ENCODE results near the gene FBRSL1.
"Not testable (repeated sequence)": the region's sequence is repeated elsewhere in the genome, so short reads cannot be mapped to it uniquely, and the experiment has no call there.

Gene FBRSL1

DNA sequence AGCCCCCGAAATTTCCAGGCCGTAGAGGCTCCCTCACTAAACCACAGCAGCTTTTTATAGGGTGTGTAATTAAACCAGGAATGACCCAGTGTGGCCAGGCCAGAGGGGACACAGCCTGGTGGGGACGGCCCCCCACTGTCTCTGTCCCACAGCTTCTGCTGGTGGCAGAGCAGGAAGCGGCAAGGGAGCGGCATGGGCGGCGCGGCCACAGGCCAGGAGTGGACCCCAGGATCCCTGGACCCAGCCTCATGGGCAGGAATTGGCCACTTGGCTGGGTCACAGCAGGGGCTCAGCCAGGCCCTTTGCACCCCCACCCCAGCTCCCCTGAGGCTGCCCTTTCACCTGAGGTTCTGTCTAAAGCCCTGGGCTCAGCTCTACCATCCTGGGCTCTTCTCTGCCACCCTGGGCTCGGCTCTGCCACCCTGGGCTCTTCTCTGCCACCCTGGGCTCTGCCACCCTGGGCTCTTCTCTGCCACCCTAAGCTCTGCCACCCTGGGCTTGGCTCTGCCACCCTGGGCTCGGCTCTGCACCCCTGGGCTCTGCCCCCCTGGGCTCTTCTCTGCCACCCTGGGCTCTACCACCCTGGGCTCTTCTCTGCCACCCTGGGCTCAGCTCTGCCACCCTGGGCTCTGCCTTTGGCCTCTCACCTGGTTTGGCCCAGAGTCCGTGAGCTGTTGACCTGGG lies 39.3 kb downstream of the FBRSL1 start:
- no peak for DNase-seq

DNA sequence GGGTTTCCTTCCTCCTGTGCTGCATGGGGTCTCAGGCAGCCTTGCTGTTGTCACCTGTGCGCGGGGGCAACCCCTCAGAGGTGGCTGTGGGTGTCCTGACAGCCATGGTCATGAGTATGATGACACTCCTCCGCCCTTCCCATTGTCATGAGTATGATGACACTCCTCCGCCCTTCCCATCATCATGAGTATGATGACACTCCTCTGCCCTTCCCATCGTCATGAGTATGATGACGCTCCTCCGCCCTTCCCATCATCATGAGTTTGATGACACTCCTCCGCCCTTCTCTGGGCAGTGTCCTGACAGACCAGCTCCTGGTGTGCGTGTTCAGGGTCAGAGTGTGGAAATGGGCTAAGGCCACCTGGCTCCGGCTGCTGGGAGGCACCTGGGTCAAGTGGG lies 40.0 kb downstream of the FBRSL1 start:
- no peak for DNase-seq

DNA sequence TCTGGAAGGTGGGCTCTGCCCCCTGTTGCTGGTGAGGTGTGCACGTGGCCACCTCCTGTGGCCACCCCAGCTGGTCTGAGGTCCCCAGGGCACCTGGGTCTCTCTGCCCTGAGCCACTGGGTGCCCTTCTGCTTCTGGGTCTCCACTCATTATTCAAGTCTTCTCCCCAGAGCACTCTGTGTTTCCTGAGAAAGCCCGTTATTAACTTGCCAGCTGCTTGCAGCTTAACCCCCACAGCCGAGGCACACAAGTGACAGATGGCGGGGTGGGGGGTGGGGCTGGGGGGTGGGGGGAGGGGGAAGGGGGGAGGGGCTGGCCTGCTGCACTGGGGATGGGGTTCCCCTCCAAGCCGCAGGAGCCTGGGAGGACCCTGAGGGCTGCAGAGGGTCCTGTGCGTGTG lies 40.5 kb downstream of the FBRSL1 start:
- DNase-seq, result no peak

DNA sequence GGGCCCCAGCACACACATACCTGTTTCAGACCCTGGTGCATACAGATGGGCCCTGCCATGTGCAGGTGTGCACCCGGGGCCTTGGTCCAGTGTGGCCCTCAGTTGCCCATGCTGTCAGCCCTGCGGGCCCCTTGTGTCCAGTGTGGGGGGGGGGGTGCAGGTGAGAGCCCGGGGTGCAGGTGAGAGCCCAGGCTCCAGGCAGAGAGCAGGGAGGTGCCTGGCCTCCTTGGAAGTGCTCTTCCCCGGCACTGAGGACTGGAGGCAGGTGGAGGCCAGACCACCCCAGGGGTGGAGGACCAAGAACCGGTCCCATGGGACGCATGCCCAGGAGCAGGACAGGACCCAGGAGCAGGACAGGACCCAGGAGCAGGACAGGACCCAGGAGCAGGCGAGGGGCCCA lies 40.9 kb downstream of the FBRSL1 start:
- no peak for DNase-seq

DNA sequence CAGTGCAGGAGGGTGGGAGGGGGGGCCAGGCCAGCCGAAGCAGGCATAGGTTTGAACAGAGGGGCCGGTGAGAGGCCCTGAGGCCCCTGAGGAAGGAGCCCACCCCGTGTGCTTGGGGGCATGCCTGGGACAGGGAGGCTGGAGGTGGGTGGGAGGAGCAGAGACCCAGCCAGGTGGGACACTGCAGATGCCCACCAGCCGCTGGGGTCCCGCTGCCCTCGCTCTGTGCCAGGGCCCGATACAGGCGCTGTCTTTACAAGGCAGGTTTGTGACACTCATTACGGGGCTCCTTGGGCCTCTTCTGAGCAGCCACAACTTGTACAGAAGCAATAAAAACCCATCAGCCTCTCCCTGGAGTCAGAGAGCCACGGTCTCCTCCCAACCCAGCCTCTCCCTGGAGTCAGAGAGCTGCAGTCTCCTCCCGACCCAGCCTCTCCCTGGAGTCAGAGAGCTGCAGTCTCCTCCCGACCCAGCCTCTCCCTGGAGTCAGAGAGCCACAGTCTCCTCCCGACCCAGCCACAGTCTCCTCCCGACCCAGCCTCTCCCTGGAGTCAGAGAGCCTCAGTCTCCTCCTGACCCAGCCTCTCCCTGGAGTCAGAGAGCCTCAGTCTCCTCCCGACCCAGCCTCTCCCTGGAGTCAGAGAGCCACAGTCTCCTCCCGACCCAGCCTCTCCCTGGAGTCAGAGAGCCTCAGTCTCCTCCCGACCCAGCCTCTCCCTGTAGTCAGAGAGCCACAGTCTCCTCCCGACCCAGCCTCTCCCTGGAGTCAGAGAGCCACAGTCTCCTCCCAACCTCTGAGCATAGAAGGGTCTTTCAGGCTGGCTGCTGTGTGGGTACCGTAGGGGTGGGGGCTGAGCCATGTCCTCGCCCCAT lies 43.0 kb downstream of the FBRSL1 start:
- not testable (repeated sequence) for DNase-seq

DNA sequence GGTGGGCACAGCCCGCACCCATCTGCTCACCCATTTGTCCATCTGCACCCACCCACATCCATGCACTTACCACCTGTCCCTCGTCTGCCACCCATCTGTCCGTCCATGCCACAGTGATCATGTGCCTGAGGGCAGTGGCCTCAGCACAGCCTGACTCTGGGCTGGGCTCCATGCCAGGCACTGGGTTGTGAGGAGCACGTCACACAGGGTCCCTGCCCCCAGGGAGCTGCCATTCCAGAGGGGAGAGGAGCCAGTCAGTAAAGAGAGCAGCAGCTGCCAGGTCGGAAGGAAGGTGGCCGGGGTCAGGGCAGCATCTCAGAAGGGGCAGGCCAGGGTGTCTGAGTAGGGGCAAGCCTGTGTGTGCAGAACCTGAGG lies 43.6 kb downstream of the FBRSL1 start:
- DNase-seq, result no peak

DNA sequence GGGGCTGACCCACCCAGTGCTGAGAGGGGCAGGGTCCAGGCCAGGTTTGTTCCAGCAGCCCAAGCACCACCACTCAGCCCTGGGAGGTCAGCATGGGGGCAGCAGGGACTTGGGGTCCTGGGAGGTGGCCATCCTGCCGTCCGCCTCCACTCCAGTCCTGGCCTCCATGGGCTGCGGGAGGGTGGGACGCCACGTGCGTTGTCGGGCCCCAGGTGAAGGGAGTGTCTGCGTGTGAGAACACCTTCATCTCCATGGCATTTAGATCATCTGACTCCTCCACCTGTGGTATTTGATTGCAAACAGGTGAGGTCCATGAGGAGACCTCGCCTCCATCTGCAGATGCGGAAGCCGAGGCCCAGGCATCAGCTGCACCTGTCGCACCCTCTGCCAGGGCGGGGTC lies 44.1 kb downstream of the FBRSL1 start:
- DNase-seq, result no peak

DNA sequence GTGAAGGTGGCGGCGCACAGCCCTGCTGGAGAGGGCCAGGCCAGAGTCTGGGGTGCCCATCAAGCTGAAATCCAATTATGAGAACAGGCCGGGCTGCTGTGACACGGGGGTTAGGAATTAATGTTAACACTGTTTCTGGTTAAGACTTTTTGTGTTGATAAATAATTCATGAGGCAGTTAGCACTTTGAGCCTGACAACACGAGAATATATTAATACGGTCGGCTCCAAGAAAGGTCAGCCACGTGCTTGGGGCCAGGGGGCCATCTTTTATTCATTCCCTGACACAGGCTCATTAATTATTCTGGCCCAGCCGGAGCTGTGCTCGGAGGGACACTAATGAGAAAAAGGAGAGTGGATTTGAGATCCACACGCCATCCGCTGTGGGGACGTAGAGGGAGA lies 45.1 kb downstream of the FBRSL1 start:
- DNase-seq, result no peak

DNA sequence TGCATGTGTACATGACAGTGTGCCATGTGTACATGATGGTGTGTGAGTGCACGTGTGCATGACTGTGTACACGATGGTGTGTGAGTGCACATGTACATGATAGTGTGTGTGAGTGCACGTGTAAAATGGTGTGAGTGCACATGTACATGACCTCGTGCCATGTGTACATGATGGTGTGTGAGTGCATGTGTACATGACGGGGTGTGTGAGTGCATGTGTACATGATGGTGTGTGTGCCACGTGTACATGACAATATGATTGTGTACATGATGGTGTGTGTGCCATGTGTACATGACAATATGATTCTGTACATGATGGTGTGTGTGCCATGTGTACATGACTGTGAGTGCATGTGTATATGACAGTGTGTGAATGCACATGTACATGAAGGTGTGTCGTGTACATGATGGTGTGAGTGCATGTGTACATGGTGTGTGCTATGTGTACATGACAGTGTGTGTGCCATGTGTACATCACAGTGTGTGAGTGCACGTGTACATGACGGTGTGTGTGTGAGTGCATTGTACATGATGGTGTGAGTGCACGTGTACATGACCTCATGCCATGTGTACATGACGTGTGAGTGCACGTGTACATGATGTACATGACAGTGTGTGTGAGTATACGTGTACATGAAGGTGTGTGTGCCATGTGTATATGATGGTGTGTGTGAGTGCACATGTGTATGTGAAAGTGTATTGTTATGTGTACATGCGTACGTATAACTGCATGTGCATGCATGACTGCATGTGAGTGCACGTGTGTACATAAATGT lies 46.3 kb downstream of the FBRSL1 start:
- no peak for DNase-seq

DNA sequence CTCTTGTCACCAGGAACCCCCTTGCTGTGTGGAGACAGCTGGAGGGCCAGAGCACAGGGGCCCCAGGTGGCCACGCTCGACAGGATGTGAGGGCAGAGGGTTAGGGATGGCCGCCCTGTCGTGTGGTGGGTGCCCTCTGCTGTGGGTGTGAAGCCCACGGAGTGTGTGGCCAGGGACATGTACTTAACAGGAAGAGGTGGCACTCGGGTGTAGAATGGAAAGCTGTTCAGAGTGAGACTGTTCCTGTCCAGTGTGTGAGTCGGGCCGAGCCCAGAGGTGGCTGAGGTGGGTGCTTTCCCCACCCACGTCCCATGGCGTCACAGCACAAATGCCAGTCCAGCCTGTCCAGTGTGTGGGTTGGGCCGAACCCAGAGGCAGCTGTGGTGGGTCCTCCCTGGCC lies 47.1 kb downstream of the FBRSL1 start:
- no peak for DNase-seq

DNA sequence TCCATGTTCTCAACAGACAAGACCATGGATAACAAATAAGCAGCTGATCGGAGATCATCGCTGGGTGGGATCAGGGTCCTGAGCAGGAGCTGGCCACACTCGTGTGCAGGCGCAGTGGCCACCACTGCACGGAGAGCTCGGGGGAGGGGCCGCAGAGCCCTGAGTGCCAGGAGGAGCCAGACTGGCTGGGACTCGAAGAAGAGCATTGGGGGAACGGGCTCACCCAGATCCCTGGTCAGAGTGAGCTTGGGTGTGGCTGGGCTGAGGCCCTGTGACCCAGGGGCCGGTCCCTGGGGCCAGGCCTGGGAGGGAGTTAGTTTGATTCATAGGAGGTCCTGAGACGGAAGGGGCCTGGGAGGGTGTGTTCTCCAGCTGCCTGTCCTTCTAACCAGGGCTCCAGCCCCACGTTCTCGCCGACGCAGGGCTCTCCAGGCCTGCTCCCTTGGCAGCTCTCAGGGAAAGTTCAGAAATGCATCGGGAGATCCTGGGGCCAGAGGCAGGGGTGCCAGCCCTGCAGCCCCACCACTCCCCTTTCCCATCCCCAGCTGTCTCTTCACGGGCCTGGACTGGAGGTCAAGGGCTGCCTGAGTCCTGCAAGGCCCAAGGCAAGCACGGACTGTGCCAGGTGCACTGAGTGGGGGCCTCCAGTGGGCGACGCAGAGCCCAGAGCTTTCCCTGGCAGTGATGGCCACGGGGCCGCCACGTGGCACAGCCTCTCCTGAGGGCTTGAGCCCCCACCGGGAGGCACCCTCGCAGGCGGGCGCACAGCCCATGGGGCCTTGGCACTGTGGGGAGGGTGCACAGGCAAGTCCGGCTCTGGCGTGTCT lies 48.1 kb downstream of the FBRSL1 start:
- no peak for DNase-seq

DNA sequence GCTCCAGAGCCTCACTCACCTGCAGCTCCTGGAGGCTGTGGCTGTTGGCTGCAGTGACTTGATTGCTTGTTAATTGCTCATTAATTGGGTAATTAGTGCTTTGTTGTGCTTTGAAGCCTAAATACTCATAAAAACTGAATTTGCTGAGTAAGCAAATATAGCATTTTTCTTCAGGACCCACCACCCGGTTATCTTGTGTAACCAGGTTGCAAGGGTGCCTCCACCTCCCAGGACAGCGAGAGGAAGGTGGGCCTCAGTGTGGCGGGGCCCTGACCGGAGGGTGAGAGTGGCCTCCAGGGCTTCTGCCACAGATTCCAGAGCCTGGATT lies 48.7 kb downstream of the FBRSL1 start:
- no peak for DNase-seq

DNA sequence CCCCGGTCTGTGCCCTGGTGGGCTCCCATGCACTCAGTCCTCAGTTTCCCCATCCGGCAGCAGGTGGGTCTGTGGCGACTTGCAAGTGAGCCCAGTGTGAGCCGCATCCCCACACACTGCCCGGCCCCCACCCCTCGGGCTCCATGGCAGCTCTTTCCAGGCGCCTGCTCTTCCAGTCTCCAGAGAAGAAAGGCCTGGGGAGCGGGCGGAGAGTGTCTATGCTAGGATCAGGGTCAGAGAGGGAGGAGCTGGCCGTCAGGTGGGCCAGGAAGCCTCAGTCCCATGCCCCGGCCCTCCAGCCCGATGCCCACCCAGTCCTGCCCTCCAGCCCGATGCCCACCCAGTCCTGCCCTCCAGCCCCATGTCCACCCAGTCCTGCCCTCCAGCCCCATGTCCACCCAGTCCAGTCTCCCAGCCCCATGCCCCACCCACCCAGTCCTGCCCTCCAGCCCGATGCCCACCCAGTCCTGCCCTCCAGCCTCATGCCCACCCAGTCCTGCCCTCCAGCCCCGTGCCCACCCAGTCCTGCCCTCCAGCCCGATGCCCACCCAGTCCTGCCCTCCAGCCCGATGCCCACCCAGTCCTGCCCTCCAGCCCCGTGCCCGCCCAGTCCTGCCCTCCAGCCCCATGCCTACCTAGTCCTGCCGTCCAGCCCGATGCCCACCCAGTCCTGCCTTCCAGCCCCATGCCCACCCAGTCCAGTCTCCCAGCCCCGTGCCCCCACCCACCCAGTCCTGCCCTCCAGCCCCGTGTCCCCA lies 49.2 kb downstream of the FBRSL1 start:
- DNase-seq, result no peak

DNA sequence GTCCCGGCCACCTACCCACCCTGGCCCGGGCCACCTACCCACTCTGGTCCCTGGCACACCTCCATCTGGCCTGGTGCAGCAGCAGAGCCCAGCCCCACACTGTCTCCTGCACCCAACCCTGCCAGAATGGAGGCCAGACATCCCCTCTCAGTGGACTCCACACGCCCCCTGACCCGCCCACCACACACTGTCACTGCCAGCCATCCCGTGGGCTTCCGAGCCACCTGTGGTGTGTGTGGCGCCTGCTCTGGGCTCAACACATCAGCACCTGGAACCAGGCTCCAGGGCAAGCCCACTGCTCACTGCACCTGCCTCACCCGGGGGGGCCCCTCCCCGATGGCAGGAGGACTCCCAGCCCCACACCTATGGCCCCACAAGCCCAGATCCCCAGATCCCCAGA lies 50.5 kb downstream of the FBRSL1 start:
- no peak for DNase-seq

DNA sequence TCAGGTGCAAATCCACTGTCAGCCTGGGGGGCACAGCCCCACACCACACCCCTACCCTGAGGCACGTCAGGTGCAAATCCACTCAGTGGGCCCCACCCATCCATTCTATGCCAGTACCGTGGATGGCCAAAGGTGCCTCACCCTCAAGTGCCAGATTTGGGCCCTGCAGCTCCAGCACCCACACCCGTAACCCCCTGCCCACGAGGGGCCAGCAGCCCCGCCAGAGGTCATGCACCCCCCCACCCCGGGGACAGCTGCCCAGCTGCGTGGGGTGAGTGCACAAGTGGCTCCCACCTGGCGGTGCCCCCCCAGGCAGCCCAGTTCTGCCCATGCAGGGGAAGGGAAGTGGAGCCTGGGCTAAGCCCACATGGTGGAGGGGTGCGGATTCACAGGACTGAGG lies 51.2 kb downstream of the FBRSL1 start:
- DNase-seq, result no peak

DNA sequence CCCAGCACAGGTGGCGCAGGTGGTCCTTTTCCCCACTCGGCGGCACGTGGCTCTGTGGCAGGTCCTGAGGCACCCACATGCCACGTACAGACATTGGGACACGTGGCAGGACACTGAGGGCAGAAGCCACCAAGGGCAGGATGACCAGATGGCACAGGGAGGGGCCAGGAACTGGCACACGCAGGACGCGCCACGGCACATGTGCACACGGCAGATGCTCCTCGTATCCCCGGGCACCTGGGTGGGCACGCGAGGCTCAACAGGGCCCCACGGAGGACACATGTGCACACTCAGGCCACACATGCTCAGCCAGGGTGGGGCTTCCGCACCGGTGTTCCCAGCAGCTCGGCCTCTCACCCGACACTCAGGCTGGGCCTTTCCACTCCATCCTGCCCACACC lies 52.0 kb downstream of the FBRSL1 start:
- no peak for DNase-seq

DNA sequence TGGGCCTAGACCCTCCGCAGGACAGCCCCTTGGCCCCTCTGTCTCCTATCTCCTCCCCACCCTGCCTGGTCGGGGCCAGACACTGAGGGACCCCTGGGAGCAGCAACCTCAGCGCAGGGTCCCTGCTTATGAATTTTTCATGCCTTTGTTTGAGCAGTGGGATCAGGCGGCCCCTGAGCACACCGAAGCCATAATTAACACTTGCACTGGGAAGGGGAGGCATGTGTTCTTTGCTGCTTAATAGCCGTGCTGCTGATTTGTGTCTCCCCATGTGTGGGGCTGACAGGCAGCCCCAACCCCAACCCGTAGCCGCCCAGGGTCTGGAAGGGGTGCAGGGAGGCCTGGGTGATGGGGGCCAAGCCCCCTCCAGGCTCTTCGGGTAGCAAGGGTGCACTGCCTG lies 52.7 kb downstream of the FBRSL1 start:
- DNase-seq, result no peak

DNA sequence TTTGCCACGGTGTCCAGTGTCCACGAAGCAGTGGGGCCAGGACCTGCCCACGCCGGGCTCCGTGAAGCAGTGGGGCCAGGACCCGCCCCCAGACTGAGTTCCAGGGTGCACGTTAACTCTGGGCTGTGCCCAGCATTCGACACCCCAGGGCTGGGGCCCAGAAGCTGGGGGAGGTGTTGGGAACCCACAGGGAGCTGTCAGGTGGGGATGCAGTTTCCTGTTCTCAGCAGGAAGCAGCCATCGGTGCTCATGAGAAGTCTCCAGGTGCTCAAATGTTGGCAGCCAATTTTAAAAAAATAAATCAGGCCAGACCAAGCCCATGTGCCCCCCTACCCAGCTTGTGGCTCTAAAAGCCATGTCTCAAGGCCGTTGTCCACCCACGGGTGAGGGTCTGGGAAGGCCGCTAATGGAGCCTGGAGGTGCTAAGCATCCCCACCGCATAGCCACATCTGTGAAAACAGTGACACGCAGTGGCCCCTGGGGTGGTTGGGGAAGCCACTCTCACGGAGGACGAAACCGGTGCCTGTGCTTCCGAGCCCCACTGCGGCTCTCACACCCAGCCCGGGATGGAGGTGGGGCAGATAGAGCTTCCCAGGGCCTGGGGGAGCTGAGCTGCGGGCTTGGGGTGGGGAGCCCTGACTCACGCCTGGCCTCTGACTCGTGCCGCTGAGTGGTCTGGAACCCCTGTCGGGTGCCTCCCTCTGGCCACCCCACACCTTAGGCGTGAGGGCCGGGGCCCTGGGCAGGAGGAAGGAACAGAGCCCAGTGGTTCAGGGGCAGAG lies 53.5 kb downstream of the FBRSL1 start:
- DNase-seq, result no peak

DNA sequence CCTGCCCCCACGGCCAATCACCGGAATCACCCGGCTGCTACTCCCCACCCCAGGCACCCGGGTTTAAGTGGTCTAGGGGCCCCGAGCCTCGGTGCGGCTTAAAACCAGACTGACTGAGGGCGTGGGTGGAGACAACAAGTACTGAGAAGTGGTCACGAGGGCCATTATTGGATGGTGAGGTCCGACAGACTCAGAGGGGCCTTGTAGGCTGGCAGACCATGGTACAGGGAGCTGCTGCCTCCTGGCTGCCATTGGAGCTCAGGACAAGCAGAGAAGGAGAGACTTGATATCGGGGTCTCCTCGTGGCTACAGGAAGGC lies 54.1 kb downstream of the FBRSL1 start:
- DNase-seq, result no peak

DNA sequence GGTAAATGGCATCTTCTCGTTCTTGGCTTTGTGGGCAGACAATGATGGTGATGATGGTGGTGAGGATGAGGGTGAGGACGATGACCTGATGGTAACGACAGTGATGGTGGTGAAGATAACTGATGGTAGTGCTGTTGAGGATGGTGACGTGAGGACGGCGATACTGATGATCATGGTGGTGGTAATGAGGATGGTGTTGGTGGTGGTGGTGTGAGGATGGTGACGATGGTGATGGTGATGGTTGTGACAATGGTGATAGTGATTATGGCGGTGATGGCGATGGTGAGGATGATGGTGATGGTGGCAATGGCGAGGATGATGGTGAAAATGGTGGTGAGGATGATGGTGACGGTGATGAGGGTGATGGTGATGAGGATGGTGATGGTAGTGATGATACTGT lies 54.5 kb downstream of the FBRSL1 start:
- DNase-seq, result no peak

DNA sequence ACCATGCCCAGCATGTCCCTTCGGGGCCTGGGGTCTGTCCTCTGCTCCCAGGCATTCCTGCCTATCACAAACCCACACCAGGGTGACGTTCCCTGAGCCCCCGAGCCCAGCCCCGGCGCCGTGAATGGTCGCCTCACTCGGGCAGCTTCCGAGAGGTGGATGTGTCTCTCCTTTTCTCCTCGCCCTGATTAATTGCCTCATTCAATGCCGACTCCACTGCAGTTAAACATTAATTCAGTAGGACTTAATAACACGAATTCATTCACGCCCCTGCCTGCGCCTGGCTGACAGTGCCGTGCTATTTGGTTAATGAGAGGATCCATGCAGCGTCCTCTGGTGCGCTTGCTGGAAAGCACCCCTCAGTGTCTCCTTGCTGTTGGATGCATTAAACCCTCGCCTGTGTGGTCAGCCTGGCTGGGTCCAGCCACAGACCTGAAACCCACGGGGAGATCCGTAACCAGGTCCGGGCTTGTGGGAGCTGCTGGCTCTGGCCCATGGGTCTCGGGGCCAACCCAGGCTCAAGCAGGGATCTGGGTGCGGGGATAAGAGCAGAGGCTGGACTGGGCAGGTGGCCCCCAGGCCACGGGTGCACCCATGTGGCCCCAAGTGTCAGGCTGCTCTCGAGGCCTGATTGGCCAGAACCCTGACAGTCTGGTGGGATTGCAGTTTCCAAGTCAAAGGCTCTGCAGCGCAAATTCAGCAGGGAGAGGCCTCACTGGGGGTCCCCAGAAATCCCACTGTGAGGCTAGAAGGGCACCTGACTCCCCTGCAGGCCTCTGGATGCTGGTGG lies 55.4 kb downstream of the FBRSL1 start:
- DNase-seq, result no peak
